ENCODE results near the gene ZNF75A. TPM values are rescaled to one million over a fixed set of nuclear protein-coding genes. Genes with fewer than 3 reads are reported as not detected.
"Not testable (repeated sequence)": the region's sequence is repeated elsewhere in the genome, so short reads cannot be mapped to it uniquely, and the experiment has no call there.

ZNF75A gene
- 20.2 and 26.1 TPM in 2 replicates for total RNA-seq (2014; rRNA removed; shearing (Covaris generic))

GRCh38 chr16:3305109-3306068 lies at the start of gene ZNF75A, which contains the start of gene TIGD7:
Gene ZNF75A, plus strand, starts transcription at chr16:3305497. Its CDS starts 2,932 bp downstream, at chr16:3308429.
Gene TIGD7, minus strand, starts transcription at chr16:3305430. Its CDS starts 4,816 bp downstream, at chr16:3300614.
- peak; percentile 87 for DNase-seq (ENCODE audit: low spot score)

DNA sequence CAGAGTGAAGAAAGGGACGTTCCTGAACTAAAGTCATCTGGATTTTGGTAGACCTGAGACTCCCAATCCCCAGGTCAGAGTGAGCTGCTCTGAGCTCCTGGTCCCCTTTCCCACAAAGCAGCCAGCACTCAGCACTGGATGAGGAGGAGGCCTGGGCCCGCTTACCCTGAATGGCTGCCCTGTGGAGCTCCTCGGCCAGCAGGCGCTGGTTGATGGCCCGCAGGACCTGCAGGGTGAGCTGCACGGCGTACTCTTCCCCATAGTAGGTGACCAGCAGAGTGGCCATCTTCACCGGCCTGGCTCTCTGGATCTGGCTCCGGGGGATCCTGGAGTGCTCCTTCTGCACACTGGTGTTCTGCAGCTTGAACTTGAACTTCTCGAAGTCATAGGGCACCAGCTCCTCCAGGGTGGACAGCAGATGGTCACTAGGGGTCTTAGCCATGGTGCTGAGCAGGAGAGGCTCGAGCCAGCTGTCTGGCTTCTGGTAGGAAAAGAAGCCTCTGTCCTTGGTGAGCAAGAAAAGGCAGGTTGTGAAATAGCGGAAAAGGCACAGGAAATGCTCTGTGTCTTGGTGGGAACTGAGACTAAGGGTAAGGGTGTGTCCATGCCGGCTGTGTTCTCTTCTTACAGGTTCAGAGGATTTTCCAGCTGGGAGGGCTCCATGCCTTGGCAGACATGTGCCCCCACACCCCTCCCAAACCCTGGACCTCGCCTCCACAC lies 49.0 kb upstream of the ZNF75A start, which contains the start of gene MEFV:
MEFV (minus strand) TSS at position 488 of the 720 bp plus-strand sequence; CDS start at position 442, 46 bp downstream.
- no peak for DNase-seq (ENCODE audit: low spot score)

DNA sequence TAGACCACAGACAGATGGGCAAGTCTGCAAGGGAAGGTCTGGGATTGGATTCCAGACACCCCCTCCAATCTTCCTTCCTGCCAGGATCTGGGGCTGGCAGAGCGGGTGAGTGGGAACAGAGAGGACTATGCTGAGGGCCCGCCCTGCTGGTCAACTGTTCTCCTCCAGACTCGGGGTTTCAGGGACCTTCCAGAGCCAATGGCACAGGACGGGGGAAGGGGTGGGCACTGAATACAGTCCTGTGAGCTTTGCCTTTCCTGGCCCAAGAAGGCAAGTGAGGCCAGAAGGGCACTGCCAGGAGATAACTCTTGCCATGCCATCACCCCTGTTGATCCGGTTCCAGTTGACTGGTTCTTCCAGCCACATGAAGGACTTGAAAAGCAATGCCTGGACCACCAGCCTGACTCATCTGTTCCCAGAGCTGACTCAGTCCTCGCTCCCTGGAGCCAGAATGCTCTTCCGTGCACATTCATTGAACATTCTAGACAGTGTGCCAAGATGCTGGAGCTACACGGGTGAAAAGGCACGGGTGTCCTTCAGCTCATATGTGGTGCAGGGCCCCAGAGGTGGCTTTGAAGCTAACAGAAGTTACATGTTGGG lies 48.3 kb upstream of the ZNF75A start:
- peak; percentile 18 for DNase-seq (ENCODE audit: low spot score)

GRCh38 chr16:3259836-3260235 lies 45.5 kb upstream of the ZNF75A start:
- DNase-seq (ENCODE audit: low spot score) = no peak

GRCh38 chr16:3262517-3262916 lies 42.8 kb upstream of the ZNF75A start:
- DNase-seq (ENCODE audit: low spot score) = no peak

DNA sequence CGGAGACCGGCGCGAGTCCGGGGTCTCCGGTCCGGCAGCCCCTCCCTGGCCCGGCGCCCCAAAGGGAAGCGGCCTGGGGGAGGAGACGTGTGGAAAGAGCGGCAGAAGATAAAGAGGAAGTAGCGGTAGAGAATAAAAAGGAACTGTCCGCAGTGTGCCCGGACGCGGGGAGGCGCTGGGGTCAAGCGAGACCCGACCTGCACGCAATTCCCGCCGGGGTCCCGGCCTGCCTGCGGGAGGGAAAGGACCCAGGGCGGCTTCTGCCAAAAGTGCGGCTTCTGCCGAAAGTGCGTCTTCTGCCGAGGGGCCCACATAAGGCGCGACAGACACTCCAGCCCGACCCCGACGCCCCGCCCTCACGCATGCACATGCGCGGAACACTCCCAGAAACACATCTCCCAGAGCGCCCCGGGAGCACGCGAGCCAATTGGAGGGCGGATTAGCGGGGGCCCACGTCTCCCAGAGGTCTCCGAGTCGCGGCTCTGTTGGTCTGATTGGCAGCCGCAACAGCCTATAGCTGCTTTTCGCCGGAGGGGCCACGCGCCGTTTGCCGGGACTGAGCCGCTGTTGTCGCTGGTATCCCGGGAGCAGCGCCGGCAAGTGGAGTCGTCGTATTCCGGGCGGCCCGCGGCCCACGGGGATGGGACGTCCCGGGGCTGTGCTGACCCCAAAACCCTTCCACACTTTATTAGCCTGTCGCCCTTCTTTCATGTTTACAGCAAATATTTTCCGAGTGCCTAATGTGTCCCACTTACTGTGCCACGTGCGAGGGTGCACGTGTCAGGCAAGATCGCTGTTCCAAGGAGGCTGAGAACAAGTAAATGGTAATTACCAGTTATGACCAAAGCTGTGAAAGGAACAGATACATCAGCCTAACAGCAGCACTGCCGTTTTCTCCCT lies 40.9 kb upstream of the ZNF75A start:
- DNase-seq (ENCODE audit: low spot score) = peak; percentile 96

GRCh38 chr16:3266873-3267537 lies 38.3 kb upstream of the ZNF75A start:
- DNase-seq (ENCODE audit: low spot score) = peak; percentile 57

DNA sequence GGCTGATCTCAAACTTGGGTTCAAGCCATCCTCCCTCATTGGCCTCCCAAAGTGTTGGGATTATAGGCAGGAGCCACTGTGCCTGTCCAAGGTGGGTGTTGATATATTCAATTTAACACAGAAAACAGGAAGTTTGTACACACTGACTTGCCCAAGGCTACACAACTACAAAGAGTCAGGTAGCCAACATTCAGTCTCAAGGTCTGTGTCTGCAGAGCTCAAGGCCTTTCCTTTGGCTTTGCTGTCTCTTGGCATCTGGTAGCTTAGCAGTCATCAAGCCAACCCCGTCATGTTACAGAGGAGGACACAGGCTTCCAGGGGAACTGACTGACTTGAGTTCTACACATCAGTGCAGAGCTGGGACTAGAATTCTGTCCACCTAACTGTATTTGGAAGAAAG lies 37.0 kb upstream of the ZNF75A start:
- no peak for DNase-seq (ENCODE audit: low spot score)

DNA sequence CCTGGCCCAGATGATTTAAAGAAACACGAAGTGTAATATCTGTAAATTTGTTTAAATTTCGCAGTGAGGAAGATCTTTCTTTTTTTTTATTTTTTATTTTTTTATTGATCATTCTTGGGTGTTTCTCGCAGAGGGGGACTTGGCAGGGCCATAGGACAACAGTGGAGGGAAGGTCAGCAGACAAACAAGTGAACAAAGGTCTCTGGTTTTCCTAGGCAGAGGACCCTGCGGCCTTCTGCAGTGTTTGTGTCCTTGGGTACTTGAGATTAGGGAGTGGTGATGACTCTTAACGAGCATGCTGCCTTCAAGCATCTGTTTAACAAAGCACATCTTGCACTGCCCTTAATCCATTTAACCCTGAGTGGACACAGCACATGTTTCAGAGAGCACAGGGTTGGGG lies 34.6 kb upstream of the ZNF75A start:
- not testable (repeated sequence) for DNase-seq (ENCODE audit: low spot score)

DNA sequence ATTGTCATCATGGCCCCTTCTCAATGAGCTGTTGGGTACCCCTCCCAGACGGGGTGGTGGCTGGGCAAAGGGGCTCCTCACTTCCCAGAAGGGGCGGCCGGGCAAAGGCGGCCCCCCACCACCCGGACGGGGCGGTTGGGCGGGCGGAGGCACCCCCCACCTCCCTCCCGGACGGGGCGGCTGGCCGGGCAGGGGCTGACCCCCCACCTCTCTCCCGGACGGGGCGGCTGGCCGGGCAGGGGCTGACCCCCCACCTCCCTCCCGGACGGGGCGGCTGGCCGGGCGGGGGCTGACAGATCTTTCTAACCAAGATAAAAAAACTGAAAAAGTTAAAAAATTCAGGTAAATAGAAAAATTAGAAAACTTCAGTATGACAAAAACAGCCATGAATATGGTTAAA lies 34.0 kb upstream of the ZNF75A start:
- not testable (repeated sequence) for DNase-seq (ENCODE audit: low spot score)

- DNase-seq (ENCODE audit: low spot score) = peak; percentile 82
Measured at GRCh38 chr16:3274490-3274889, 30.8 kb upstream of the ZNF75A start.

DNA sequence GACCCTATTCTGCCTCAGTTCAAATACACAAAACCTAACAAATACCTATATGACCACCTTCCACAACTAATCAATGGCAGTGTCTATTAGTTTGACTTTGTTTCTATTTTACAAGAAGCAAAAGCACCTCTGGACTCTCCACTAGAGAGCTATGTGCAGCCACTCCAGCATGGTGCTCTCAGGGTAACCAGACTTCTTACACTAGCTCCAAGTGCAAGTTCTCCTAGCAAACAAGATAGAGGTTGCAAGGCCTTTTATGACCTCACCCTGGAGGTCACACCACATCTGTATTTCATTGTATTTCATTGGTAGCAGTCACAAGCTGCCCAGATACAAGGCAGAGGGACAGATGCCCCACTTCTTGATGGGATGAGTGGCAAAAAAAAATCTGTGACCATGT lies 30.4 kb upstream of the ZNF75A start:
- no peak for DNase-seq (ENCODE audit: low spot score)

DNA sequence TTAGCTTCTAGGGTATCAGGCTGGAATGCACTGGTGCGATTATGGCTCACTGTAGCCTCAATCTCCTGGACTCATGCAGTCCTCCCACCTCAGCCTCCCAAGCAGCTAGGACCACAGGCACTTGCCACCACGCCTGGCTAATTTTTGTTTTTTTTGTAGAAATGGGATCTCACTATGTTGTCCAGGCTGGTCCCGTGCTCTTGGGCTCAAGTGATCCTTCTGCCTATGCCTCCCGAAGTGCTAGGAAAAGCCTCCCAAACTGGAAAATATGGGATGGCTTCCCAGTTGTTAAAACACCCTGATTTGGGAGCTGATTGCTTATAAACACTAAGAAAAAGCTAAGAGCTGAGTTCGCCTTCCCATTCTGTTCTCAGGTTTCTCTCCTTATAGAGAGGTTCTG lies 28.6 kb upstream of the ZNF75A start:
- DNase-seq (ENCODE audit: low spot score) = no peak

DNA sequence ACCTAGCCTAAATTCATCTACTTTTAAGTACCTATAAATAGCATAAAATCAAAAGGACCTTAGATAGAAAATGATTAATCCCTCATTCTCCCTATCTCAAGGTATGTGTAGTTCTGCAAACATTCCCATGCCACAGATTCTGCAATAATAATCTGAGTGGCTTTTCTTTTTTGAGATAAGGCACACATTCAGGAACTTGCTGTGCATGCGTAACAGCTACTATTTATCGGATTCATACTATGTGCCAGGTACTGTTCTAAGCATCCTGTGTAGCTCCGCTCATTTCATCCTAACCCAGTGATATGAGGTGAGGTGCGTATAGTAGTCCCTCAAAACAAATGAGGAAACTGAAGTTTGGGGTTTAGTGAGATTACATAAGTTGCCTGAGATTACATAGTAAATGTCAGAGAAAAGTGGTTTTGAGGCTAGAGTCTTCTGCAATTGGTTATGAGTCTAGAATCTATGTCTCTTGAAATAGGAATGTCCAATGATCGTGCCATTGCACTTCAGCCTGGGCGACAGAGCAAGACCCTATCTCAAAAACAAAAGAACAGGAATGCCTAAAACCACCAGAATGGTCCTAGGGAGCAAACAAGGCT lies 24.0 kb upstream of the ZNF75A start:
- no peak for DNase-seq (ENCODE audit: low spot score)

GRCh38 chr16:3282103-3282729 lies 23.1 kb upstream of the ZNF75A start:
- DNase-seq (ENCODE audit: low spot score) = no peak

DNA sequence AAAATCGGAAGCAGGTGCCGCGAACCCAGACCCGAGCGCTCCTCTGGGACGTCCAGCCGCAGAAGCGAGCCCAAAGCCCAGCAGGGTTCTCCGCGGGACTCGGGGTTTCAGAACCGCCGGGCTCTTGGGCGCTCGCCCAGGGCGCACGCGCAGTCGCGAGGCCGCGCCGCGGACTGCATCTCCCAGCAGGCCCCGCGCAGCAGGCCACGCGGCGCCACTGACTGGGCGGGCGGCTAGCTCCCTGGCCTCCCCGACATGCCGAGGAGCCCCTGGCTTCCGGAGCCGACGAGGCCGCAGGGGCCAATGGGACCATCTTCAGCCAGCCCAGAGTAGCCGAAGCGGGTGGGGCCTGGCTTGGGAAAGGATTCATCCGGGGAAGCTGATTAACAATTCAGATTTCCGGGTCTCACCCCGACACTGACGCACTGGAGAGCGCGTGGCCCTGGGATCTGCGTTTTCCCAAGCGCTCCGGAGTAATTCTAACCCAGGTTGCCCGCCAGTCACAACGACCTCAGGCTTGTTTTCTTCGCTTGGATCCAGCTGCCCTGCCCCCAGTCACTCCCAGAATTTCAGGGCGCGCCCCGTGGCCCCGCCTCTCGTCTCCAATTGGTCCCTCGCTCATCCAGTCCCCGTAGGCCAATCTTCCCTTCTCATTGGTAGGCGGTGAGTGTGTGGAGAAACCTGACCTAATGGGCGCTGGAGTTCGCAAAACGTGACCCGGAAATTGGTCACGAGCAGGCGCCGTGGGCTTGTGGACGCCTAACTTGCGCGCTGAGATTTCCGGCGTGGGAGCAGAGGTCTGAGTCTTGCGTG lies 22.4 kb upstream of the ZNF75A start, which contains the start of gene ZNF263:
ZNF263 (plus strand) TSS at position 762 of the 813 bp plus-strand sequence. CDS start 328 bp downstream, outside the sequence.
- DNase-seq (ENCODE audit: low spot score) = peak; percentile 99

DNA sequence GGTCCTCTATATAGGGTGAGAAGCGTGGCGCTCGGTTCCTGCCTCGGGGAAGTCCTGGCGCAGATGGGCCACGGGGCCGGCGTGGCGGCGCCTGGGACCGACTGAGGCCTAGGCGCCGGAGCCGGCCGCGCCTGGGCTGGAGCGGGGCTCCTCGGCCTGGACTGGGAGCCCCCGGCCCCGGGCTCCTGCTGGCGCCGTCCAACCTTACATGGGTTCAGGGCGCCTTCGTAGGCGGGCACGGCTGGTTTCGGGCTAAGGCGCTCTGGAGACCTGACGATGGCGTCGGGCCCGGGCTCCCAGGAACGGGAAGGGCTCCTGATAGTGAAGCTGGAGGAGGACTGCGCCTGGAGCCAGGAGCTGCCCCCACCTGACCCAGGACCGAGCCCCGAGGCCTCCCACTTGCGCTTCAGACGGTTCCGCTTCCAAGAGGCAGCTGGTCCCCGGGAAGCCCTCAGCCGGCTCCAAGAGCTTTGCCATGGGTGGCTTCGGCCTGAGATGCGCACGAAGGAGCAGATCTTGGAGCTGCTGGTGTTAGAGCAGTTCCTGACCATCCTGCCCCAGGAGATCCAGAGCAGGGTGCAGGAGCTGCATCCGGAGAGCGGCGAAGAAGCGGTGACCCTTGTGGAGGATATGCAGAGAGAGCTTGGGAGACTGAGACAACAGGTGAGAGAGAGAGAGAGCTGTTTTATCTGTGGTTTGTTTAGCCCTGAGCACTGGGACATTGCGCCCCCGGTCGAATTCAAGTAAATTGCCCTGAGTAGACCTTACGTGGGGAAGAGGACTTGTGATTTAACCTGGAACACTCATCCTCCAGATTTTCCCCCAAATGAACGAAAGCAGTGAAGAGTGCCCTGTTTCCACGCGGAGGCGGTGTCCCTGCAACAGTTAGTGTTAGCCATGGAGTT lies 21.5 kb upstream of the ZNF75A start:
- no peak for DNase-seq (ENCODE audit: low spot score)
